Bronchial epithelial cell (primary cell): ENCODE data around the gene GCGR. TPM values are rescaled to one million over a fixed set of nuclear protein-coding genes. Genes with fewer than 3 reads are reported as not detected.

Source experiments
- DNase-seq: peaks from one replicate; pipeline ENCODE4 v3.0.0-alpha.2; 2010; ENCODE audit warnings: low read depth
- FAIRE-seq: peaks from 2 replicates; lab custom pipeline; 2011; peaks lifted over from hg19 to GRCh38; lab: Jason Lieb, UNC
- H3K27me3 ChIP-seq: 2 replicates; pipeline ENCODE4 v1.5.1; 2011; ENCODE audit warnings: low read length; ENCODE audit not compliant: control insufficient read depth, insufficient read depth
- H3K36me3 ChIP-seq: 2 replicates; pipeline ENCODE4 v1.5.1; 2011; ENCODE audit warnings: low read length; ENCODE audit not compliant: control insufficient read depth, insufficient read depth
- H3K4me3 ChIP-seq: 2 replicates; pipeline ENCODE4 v1.5.1; 2011; ENCODE audit warnings: mild to moderate bottlenecking, low read depth, low read length, control low read depth
- total RNA-seq: library from RNA; depleted of rRNA; stranded (reverse); fragments of >200 nt; gene quantifications from 2 replicates; pipeline ENCODE4 v1.2.1, GENCODE V29; 2014
- TF ChIP-seq, protein P1 (sequence below): IDR thresholded peaks from 2 replicates; pipeline ENCODE4 v1.5.1; 2011; ENCODE audit warnings: mild to moderate bottlenecking, moderate library complexity, low read length, control low read depth, inconsistent platforms; ENCODE audit not compliant: insufficient read depth, severe bottlenecking

The GCGR gene
- total RNA-seq, 1 donor from 2014 or later, result not detected

DNA sequence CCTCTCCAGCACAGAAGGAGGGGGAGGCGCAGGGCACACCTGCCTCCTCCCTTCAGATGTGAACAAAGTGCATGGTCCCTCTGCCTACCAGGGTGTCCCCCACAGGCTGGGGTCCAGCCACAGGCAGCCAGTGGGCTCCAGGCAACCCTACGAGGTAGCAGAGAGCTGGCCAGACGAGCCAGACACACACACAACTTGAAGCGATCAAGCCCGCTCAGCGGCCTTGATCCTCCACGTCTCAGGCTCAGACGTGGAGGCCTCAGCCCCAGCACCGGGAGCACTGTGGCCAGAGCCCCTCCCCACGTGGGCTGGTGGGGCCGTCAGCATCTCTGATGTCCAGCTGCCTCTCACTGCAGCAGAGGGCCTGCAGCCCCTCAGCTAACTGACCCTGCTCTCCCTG lies 20.6 kb downstream of the GCGR start:
- TF ChIP-seq, protein P1, sequence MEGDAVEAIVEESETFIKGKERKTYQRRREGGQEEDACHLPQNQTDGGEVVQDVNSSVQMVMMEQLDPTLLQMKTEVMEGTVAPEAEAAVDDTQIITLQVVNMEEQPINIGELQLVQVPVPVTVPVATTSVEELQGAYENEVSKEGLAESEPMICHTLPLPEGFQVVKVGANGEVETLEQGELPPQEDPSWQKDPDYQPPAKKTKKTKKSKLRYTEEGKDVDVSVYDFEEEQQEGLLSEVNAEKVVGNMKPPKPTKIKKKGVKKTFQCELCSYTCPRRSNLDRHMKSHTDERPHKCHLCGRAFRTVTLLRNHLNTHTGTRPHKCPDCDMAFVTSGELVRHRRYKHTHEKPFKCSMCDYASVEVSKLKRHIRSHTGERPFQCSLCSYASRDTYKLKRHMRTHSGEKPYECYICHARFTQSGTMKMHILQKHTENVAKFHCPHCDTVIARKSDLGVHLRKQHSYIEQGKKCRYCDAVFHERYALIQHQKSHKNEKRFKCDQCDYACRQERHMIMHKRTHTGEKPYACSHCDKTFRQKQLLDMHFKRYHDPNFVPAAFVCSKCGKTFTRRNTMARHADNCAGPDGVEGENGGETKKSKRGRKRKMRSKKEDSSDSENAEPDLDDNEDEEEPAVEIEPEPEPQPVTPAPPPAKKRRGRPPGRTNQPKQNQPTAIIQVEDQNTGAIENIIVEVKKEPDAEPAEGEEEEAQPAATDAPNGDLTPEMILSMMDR, result no peak
- DNase-seq (no peak), FAIRE-seq (no peak)
- H3K4me3 ChIP-seq, result no peak overlapping the region
- no peaks in the 10 kb centered on the region for H3K36me3 ChIP-seq
- no peaks in the 10 kb centered on the region for H3K27me3 ChIP-seq

DNA sequence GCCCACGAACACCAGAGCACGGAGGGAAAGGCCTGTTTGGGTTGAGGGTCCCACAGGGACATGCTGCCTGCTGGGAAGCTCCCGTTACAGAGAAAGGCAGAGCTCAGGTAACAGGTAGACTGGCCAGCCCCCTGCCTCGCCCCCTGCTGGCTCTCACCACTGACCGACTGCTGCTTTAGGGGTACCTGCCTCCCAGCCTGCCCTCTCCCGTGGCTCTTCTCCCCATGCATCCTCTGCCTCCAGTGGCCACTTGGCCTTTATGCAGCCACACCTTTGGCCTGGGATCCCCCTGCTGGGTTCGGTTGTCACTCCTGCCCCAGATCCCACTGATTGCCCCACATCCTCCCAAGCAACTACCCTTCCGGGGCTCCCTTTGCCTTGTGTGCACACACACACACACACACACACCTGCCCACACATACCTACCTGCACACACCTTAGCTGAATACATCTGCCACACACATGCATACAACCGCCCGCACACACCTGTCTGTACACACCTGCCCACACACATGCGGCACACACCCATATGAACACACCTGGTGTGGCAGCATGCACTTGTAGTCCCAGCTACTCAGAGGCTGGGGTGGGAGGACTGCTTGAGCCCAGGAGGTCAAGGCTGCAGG lies 22.0 kb downstream of the GCGR start:
- FAIRE-seq, result no peak
- H3K27me3 ChIP-seq, result no peaks in the 10 kb centered on the region
- no peak for DNase-seq
- H3K4me3 ChIP-seq, result no peak overlapping the region
- TF ChIP-seq, protein P1, result peak; percentile 14
- no peaks in the 10 kb centered on the region for H3K36me3 ChIP-seq

DNA sequence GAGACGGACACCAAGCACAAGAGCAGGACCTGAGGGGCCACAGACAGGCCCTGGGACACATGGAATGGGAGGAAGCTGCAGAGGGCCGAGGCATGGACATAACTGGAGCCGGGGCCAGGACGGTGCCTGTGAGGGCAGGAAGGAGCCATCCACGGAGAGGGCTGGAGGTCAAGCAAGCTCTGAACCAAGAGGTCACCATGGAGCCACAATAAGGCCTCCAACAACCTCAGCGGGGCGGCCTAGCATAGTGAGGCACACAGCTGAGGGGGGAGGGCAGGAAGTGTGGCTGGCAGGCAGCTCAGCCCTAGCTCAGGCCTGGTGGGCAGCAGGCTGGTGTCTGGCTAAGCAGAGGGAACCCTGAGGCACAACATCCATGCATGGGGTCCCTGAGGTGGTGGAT lies 24.7 kb downstream of the GCGR start:
- TF ChIP-seq, protein P1, result no peak
- no peak for DNase-seq
- no peak overlapping the region for H3K4me3 ChIP-seq
- no peak for FAIRE-seq
- H3K27me3 ChIP-seq, result no peaks in the 10 kb centered on the region
- no peaks in the 10 kb centered on the region for H3K36me3 ChIP-seq

DNA sequence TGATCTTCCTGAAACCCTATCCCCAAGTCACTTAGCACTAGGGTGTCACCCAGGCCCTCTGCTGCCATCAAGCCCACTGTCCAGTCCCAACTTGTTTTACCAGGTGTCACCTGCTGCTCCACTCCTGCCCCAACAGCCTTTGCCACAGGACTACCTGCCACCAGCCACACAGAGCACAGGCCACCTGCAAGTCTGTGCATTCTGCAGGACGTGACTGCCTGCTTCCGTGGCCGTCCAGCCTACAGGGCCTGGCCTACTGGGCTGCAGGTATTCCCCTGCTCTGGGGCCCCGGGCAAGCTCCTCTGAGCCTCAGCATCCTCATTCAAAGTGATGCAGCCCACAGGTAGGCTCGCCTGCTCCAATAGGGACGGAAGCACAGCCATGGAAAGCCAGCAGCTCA lies 25.9 kb downstream of the GCGR start:
- FAIRE-seq, result peak; percentile 68

DNA sequence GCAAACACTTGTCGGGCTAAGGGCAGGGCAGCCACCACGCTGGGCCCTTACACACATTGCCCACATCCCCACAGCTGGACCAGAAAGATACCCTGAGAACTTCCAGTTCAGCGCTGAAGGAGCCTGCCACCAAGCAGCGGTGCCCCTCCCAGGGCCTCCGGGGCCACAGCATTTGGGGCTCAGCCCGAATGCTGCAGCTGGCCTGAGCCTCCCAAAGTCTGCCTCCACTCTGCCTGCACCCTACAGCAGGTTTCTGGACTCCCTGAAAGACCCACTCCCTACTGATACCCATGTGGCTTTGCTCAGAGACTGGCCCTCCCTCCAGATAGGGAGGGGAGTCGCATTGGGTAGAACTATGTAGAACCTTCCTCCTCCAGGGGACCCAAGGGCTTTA lies 27.6 kb downstream of the GCGR start:
- FAIRE-seq (no peak), DNase-seq (no peak)
- TF ChIP-seq, protein P1, result no peak
- H3K36me3 ChIP-seq, result no peaks in the 10 kb centered on the region
- H3K27me3 ChIP-seq, result no peaks in the 10 kb centered on the region
- no peak overlapping the region for H3K4me3 ChIP-seq

More for the DNA sequence above, 25.9 kb downstream of the GCGR start:
- H3K36me3 ChIP-seq, result no peaks in the 10 kb centered on the region
- H3K27me3 ChIP-seq, result no peaks in the 10 kb centered on the region
- DNase-seq, result no peak
- no peak overlapping the region for H3K4me3 ChIP-seq
- TF ChIP-seq, protein P1, result no peak
